Memory B cell (primary cell): ENCODE data around the gene COG7.
"Not testable (repeated sequence)": the region's sequence is repeated elsewhere in the genome, so short reads cannot be mapped to it uniquely, and the experiment has no call there.

ENCODE experiments used
- ATAC-seq: fragments of 150-1000 bp; cut with Tn5 transposase; 2 replicates; pipeline ENCODE4 v1.10.0; 2021; ENCODE audit warnings: low read depth, mild to moderate bottlenecking, moderate library complexity
- DNase-seq, 2 donors: peaks; one replicate each; pipeline ENCODE4 v3.0.0; 2022; ENCODE audit warnings: low spot score in 2 of 2
- H3K27ac Mint-ChIP-seq: one replicate; pipeline ENCODE4 v1.8.0; 2022; ENCODE audit warnings: mild to moderate bottlenecking, moderate library complexity, mixed read lengths
- H3K27me3 Mint-ChIP-seq: one replicate; pipeline ENCODE4 v1.8.0; 2022; ENCODE audit warnings: mixed read lengths
- H3K36me3 Mint-ChIP-seq: one replicate; pipeline ENCODE4 v1.8.0; 2022; ENCODE audit warnings: mild to moderate bottlenecking, mixed read lengths
- H3K4me1 Mint-ChIP-seq: one replicate; pipeline ENCODE4 v1.8.0; 2022; ENCODE audit warnings: mixed read lengths
- H3K4me3 Mint-ChIP-seq: one replicate; pipeline ENCODE4 v1.8.0; 2022; ENCODE audit warnings: mild to moderate bottlenecking, moderate library complexity, mixed read lengths
- H3K9me3 Mint-ChIP-seq: one replicate; pipeline ENCODE4 v1.8.0; 2022; ENCODE audit warnings: mixed read lengths

COG7 gene

DNA sequence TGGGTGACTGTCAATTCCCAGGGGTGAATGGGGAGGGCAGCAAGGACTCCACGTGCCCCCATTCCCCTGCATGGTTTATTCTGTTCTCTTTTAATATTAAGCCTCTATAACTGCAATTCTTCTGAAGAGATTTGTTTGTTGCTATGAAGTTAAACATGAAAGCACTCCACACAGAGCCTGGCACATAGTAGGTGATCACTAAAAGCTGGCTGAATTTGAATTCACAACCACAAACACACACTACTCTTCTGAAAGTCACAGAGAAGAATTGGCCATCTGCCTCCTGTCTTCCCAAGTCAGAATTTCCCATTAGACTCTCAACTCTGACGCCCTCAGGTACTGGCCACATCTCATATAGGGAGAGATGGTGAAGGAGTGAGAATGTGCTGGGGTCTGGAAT is 55.5 kb downstream of the COG7 start:
- Mint-ChIP-seq H3K4me3 (no peak overlapping the region), H3K27ac (no peak overlapping the region), H3K9me3 (no peaks in the 10 kb centered on the region), H3K27me3 (no peaks in the 10 kb centered on the region), H3K4me1 (no peaks in the 10 kb centered on the region), H3K36me3 (peaks cover 26% of the 10 kb centered on the region)
- ATAC-seq (no peak), DNase-seq (no peak)

- H3K27ac Mint-ChIP-seq, result no peak overlapping the region
These were observed 57.3 kb downstream of the COG7 start for GRCh38 chr16:23395732-23396131.

DNA sequence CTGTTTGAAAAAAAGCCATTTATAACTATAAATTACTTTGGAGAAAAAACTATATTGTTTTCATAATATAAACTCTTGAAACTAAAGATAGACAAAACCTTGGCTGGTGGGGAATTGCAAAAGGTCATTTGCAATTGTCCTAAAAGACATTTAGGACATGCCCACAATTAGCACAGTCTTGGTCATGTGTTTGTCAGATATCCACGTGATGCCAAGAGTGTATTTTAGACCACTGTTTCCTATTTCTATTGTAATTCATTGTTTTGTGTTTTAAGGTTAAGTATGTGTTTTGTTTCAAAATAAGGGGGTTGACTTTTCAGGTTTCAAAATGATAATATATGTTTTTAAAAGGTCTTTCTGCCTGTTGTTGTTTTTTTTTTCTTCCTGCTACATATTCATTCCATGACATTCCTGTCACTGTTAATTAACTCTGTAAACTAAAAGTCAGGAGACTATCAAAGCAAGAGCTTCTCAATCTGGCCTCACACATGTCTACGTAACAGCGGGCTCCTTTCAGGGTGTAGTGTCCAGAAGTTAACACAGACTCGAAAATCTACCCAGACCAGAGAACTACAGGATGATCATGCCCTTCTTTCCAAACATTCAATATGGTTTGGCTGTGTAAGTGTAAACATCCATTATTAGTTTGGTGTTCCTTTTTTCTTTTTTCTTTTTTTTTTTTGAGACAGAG is 58.7 kb downstream of the COG7 start:
- H3K27ac Mint-ChIP-seq, result no peak overlapping the region

More at GRCh38 chr16:23395732-23396131, 57.3 kb downstream of the COG7 start:
- peaks cover 32% of the 10 kb centered on the region for H3K36me3 Mint-ChIP-seq
- DNase-seq, result no peak
- no peaks in the 10 kb centered on the region for H3K27me3 Mint-ChIP-seq
- no peak overlapping the region for H3K4me3 Mint-ChIP-seq
- H3K9me3 Mint-ChIP-seq, result no peaks in the 10 kb centered on the region
- ATAC-seq, result no peak
- H3K4me1 Mint-ChIP-seq, result no peaks in the 10 kb centered on the region

DNA sequence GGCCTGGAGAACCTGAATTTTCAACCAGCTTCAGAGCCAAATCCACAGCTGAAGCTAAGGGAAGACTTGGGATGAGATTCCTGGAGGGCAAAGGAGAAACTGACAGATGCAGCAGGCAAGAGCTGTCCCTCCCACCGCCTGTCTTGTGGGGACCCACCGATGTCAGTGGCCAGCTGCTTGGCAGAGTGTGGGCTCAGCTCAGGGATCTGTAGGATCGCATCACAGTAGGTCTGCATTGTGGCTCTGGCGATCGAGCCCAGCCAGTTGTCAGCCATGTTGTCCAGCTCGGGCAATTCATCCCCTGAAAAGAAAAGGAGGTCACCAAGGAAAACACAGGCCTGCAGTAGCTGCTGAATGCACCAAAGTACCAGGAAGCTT is 60.8 kb downstream of the COG7 start:
- no peaks in the 10 kb centered on the region for H3K9me3 Mint-ChIP-seq
- H3K4me3 Mint-ChIP-seq, result no peak overlapping the region
- no peak for DNase-seq
- no peak overlapping the region for H3K27ac Mint-ChIP-seq
- no peaks in the 10 kb centered on the region for H3K27me3 Mint-ChIP-seq
- H3K4me1 Mint-ChIP-seq, result no peaks in the 10 kb centered on the region
- ATAC-seq, result no peak
- peaks cover 25% of the 10 kb centered on the region for H3K36me3 Mint-ChIP-seq

More for the DNA sequence above, 58.7 kb downstream of the COG7 start:
- peaks cover 26% of the 10 kb centered on the region for H3K36me3 Mint-ChIP-seq
- H3K27me3 Mint-ChIP-seq, result no peaks in the 10 kb centered on the region
- ATAC-seq (no peak), DNase-seq (no peak)
- H3K4me3 Mint-ChIP-seq, result no peak overlapping the region
- no peaks in the 10 kb centered on the region for H3K9me3 Mint-ChIP-seq
- H3K4me1 Mint-ChIP-seq, result no peaks in the 10 kb centered on the region

DNA sequence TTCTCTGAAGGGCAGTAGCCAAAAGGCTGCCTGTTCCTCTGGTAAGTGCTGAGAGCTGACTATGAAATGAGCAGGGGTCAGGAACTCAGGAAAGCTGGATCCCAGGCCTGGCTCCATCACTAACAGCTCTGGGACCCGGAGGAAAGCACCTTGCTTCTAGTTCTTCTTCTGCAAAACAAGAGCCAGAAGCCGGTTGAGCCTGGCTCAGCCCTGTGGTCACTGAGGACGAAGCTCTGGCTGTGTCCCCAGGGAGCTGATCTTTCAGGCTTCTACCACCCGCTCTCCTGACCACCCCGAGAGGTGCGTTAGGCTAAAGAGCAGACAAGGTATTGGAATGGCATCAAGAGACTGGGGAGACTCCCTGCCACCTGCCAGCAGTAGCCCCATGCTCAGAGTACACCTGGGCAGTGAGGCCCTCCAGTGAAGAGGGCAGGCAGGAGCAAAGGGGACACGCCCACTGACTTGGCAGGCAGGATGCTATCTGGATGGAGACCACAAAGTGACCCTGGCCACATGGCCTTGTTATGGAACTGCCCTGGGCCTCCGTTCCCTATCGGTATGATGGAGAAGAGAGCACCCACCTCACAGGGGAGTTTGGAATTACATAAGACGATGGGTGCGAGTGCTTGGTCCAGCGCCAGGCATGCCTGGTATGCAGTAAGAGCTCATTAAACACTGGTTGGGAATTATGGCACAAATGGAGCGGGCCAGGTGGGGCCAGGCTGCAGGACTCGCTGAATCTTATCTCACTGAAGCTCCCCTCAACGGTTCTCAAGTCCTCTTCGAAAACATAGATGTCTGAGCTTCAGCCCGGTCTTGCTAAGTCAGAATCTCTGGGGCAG is 61.4 kb downstream of the COG7 start:
- no peaks in the 10 kb centered on the region for H3K27me3 Mint-ChIP-seq
- no peaks in the 10 kb centered on the region for H3K9me3 Mint-ChIP-seq
- ATAC-seq, result no peak
- H3K4me3 Mint-ChIP-seq, result no peak overlapping the region
- peaks cover 23% of the 10 kb centered on the region for H3K36me3 Mint-ChIP-seq
- DNase-seq, result no peak
- H3K27ac Mint-ChIP-seq, result no peak overlapping the region
- H3K4me1 Mint-ChIP-seq, result no peaks in the 10 kb centered on the region

GRCh38 chr16:23389936-23390335 is 63.1 kb downstream of the COG7 start:
- H3K9me3 Mint-ChIP-seq, H3K27ac Mint-ChIP-seq, DNase-seq, H3K4me3 Mint-ChIP-seq, ATAC-seq, H3K27me3 Mint-ChIP-seq, H3K4me1 Mint-ChIP-seq: not testable (repeated sequence)
- H3K36me3 Mint-ChIP-seq, result peaks cover 23% of the 10 kb centered on the region

- H3K36me3 Mint-ChIP-seq, result peaks cover 23% of the 10 kb centered on the region
- H3K27me3 Mint-ChIP-seq, result no peaks in the 10 kb centered on the region
- H3K9me3 Mint-ChIP-seq, result no peaks in the 10 kb centered on the region
- ATAC-seq (no peak), DNase-seq (no peak)
- no peak overlapping the region for H3K4me3 Mint-ChIP-seq
- H3K4me1 Mint-ChIP-seq, result no peaks in the 10 kb centered on the region
- H3K27ac Mint-ChIP-seq, result no peak overlapping the region
These were observed 63.8 kb downstream of the COG7 start for GRCh38 chr16:23389201-23389600.

DNA sequence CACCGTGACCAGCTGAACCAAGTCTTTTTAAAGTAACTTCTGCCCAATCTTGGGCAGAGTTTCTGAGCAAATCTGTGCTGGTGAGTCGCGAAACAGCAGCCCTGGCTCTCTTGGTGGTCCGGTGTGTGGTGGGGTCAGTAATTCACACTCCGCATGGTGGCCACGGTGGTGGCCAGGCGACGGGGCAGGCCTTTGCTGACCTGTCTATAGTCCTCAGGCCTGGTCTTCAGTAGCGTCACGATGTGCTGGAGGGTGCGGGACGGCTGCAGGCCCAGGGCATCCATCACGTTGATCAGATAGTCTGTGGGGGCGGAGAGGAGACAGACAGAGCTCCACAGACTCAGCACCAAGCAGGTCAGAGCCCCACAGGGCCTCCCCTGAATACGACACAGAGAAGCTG is 64.2 kb downstream of the COG7 start:
- no peak overlapping the region for H3K4me3 Mint-ChIP-seq
- H3K4me1 Mint-ChIP-seq, result no peaks in the 10 kb centered on the region
- H3K9me3 Mint-ChIP-seq, result no peaks in the 10 kb centered on the region
- H3K36me3 Mint-ChIP-seq, result peaks cover 23% of the 10 kb centered on the region
- H3K27me3 Mint-ChIP-seq, result no peaks in the 10 kb centered on the region
- ATAC-seq, result no peak
- no peak for DNase-seq
- no peak overlapping the region for H3K27ac Mint-ChIP-seq

DNA sequence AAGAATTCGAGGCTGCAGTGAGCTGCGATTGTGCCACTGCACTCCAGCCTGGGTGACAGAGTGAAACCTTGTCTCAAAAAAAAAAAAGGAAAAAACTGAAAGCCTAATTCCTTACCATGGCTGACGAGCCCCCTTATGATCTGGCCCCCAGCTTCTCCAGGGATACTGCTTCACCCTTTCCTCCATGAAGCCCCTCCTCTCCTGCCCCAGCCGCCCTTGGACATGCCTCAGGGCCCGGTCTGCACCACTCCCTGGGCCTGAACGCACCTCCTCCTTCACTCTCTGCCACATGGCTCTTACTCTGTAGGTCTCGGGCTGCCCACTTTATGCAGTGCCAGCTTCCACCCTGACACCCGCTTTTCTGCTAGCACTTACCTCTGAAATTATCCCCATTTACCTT is 65.3 kb downstream of the COG7 start:
- DNase-seq (no peak), ATAC-seq (no peak)
- Mint-ChIP-seq H3K4me1 (no peaks in the 10 kb centered on the region), H3K36me3 (peaks cover 23% of the 10 kb centered on the region), H3K4me3 (no peak overlapping the region), H3K27me3 (no peaks in the 10 kb centered on the region), H3K27ac (no peak overlapping the region), H3K9me3 (no peaks in the 10 kb centered on the region)

DNA sequence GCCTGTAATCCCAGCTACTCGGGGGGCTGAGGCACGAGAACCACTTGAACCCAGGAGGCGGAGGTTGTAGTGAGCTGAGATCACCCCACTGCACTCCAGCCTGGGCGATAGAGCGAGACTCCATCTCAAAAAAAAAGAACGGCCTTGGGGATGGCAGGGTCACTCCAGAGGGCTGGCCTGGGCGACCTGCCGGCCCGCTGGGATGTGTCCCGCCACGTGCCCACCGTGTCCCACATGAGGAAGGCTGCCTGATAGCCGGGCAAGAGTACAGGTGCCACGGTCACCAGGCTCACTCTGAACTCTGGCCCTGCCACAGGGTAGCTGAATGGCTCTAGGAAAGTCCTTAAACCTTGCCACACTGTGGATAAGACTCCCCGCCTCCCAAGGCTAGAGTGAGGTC is 67.5 kb downstream of the COG7 start:
- Mint-ChIP-seq H3K27ac (no peak overlapping the region), H3K36me3 (peaks cover 12% of the 10 kb centered on the region), H3K4me3 (no peak overlapping the region), H3K27me3 (no peaks in the 10 kb centered on the region), H3K9me3 (no peaks in the 10 kb centered on the region), H3K4me1 (no peaks in the 10 kb centered on the region)
- ATAC-seq, result no peak
- DNase-seq, result no peak

DNA sequence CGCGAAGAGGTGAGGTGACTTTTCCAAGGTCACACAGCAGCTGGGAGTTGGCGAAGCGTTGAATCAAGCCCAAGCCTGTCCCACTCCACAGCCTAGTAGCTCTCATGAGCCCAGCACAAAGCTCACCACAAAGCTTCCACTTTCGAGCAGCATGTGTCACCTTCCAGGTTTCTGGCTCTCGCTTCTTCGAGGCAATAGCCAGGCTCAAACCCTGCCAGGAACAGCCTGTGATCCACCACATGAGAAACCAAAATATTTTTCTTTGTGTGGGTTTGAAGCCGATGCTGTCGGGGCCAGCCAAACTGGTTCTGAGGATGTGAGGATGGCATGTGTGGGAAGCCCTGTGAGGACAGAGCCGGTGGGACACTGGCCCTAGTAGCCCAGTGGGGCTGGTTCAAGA is 68.1 kb downstream of the COG7 start:
- Mint-ChIP-seq H3K4me1 (no peaks in the 10 kb centered on the region), H3K36me3 (peaks cover 10% of the 10 kb centered on the region), H3K4me3 (no peak overlapping the region), H3K9me3 (no peaks in the 10 kb centered on the region), H3K27ac (no peak overlapping the region), H3K27me3 (no peaks in the 10 kb centered on the region)
- no peak for DNase-seq
- ATAC-seq, result no peak

- Mint-ChIP-seq H3K27ac (no peak overlapping the region), H3K4me3 (no peak overlapping the region), H3K27me3 (peaks cover 4% of the 10 kb centered on the region), H3K9me3 (no peaks in the 10 kb centered on the region), H3K4me1 (peaks cover 2% of the 10 kb centered on the region), H3K36me3 (peaks cover 6% of the 10 kb centered on the region)
- no peak for ATAC-seq
- no peak for DNase-seq
These were observed 69.1 kb downstream of the COG7 start for GRCh38 chr16:23383881-23384280.

GRCh38 chr16:23382279-23382678 is 70.7 kb downstream of the COG7 start:
- peaks cover 3% of the 10 kb centered on the region for H3K4me1 Mint-ChIP-seq
- no peak overlapping the region for H3K4me3 Mint-ChIP-seq
- no peak overlapping the region for H3K27ac Mint-ChIP-seq
- ATAC-seq (no peak), DNase-seq (no peak)
- H3K9me3 Mint-ChIP-seq, result peaks cover 2% of the 10 kb centered on the region
- H3K36me3 Mint-ChIP-seq, result no peaks in the 10 kb centered on the region
- peaks cover 9% of the 10 kb centered on the region for H3K27me3 Mint-ChIP-seq

DNA sequence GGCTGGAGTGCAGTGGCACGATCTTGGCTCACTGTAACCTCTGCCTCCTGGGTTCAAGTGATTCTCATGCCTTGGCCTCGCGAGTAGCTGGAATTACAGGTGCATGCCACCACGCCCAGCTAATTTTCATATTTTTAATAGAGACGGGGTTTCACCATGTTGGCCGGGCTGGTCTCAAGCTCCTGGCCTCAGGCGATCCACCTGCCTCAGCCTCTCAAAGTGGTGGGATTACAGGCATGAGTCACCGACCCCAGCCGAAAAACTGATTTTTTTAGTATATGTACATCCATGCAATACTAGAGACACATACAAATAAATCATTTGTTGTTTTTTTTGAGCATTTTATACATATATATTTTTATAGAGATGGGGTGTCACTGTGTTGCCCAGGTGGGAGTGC is 71.3 kb downstream of the COG7 start:
- H3K9me3 Mint-ChIP-seq, H3K36me3 Mint-ChIP-seq, H3K4me1 Mint-ChIP-seq, H3K4me3 Mint-ChIP-seq, H3K27me3 Mint-ChIP-seq, ATAC-seq, DNase-seq, H3K27ac Mint-ChIP-seq: not testable (repeated sequence)
